ENCODE results near the gene RETREG3.

Gene RETREG3

DNA sequence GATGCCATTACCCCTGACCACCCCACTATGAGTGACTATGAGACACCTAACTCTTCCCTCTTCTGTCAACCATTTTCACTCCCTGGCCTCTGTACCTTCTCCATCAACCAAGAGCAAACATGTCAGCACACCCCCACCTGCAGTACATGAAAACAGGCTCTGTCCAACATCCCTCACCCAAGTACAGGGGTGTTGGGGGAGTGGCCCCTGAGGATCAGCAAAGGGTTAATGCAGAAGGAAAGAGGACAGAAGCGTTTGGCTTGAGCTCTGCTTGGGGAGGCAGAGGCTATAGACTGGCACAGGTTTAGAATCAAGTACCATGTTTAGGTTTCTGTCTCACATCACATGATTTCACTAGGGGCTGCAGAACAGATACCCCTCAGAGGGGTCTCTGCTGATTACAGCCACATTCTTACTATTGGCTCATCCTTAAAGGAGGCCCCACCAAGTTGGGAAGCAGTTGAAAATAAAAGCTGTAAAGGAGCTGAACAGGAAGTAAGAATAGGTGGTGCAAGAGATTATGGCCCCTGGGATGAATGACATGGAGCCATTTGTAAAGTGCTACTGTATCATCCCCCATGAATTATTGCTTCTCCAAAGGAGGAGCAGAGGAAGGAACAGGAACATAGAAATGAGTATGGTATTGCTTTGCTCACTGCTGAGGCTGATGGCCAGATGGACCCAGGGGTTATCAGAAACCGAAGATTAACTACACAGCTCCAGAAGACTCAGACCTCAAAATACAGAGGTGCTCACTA is 29.2 kb downstream of the RETREG3 start:
- 100% methylated on average over 2 of the region's 2 CpGs for WGBS (ENCODE audit: insufficient coverage)
- CTCF ChIA-PET: interaction anchor here (0.8 to 4.6 kb wide), 6 partner anchors 16 to 183 kb away, joined by 3 to 37 read pairs (median 4); partner anchors contain the start of gene CCR10
- DNase-seq: no peak
- Histone ChIP-seq H3K27ac (ENCODE audit: insufficient read depth in 1 of 2, low read depth in 1 of 2, low read length in 2 of 2, poor library complexity in 1 of 2, severe bottlenecking in 2 of 2) (no peak overlapping the region), H3K27me3 (replicated peaks in 2 of 5; ENCODE audit: control insufficient read depth in 4 of 5, insufficient read depth in 5 of 5, low read length in 4 of 5) (no peaks in the 10 kb centered on the region), H3K4me3 (ENCODE audit: control insufficient read depth in 1 of 7, extremely low read depth in 1 of 7, insufficient read depth in 4 of 7, low read depth in 2 of 7, low read length in 6 of 7) (no peak overlapping the region), H3K9me3 (ENCODE audit: control extremely low read depth in 1 of 5, control insufficient read depth in 4 of 5, insufficient read depth in 2 of 5, low read depth in 1 of 5, low read length in 4 of 5) (no peaks in the 10 kb centered on the region), H3K36me3 (ENCODE audit: control insufficient read depth in 4 of 4, insufficient read depth in 4 of 4, low read length in 3 of 4) (peaks cover 22 to 59% (median 51%) of the 10 kb centered on the region in 4 experiments), H3K4me1 (ENCODE audit: control extremely low read depth in 1 of 4, control insufficient read depth in 4 of 4, insufficient read depth in 4 of 4, low read length in 3 of 4) (peaks cover 2 to 33% (median 23%) of the 10 kb centered on the region in 4 experiments)
- POLR2A ChIA-PET: no interaction called here

DNA sequence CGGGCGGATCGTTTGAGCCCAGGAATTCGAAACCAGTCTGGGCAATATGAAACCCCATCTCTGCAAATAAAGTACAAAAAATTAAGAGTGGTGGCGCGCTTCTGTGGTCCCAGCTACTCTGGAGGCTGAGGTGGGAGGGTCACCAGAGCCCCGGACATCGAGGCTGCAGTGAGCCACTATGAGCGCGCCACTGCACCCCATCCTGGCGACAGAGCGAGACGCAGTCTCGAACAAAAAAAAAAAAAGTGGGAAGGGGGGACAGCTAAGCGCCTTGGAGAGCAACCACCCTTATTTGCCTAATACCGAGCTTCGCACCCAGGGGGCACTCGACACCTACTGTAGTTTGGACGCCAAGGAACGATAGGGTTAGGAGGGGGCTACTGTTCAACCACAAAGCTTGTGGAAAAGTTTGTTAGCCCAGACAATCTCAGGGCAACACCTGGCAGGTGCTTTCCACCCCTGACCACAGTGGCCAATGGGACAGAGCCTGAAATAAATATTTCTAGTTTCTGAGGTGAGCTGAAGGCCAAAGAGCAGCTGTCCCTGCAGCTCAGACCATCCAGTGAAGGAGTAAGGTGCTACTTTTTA is 30.8 kb downstream of the RETREG3 start:
- ChIA-PET CTCF (interaction anchor here (0.7 to 4.6 kb wide), 35 partner anchors 8 to 255 kb away, joined by 3 to 37 read pairs (median 4); partner anchors contain the start of genes BECN1, CCR10, CNTNAP1 and MLX), POLR2A (interaction anchor here (0.6 to 2.0 kb wide), 10 partner anchors 11 to 1953 kb away, joined by 3 to 14 read pairs (median 3); partner anchors contain the start of genes MLX, NAGLU, RETREG3 and TUBG1)
- Histone ChIP-seq H3K4me1 (ENCODE audit: control extremely low read depth in 1 of 4, control insufficient read depth in 4 of 4, insufficient read depth in 4 of 4, low read length in 3 of 4) (peaks cover 2 to 32% (median 23%) of the 10 kb centered on the region in 4 experiments), H3K27ac (ENCODE audit: insufficient read depth in 1 of 2, low read depth in 1 of 2, low read length in 2 of 2, poor library complexity in 1 of 2, severe bottlenecking in 2 of 2) (peak overlapping the region; percentile 89 to 94), H3K9me3 (ENCODE audit: control extremely low read depth in 1 of 5, control insufficient read depth in 4 of 5, insufficient read depth in 2 of 5, low read depth in 1 of 5, low read length in 4 of 5) (no peaks in the 10 kb centered on the region), H3K27me3 (replicated peaks in 2 of 5; ENCODE audit: control insufficient read depth in 4 of 5, insufficient read depth in 5 of 5, low read length in 4 of 5) (no peaks in the 10 kb centered on the region), H3K36me3 (ENCODE audit: control insufficient read depth in 4 of 4, insufficient read depth in 4 of 4, low read length in 3 of 4) (peaks cover 18 to 59% (median 50%) of the 10 kb centered on the region in 4 experiments), H3K4me3 (ENCODE audit: control insufficient read depth in 1 of 7, extremely low read depth in 1 of 7, insufficient read depth in 4 of 7, low read depth in 2 of 7, low read length in 6 of 7) (peak overlapping the region; percentile 17 to 91 (median 77))
- WGBS (ENCODE audit: insufficient coverage): under 1% methylated on average over 20 of the region's 20 CpGs
- peak; percentile 87 to 92 (median 91) for DNase-seq

DNA sequence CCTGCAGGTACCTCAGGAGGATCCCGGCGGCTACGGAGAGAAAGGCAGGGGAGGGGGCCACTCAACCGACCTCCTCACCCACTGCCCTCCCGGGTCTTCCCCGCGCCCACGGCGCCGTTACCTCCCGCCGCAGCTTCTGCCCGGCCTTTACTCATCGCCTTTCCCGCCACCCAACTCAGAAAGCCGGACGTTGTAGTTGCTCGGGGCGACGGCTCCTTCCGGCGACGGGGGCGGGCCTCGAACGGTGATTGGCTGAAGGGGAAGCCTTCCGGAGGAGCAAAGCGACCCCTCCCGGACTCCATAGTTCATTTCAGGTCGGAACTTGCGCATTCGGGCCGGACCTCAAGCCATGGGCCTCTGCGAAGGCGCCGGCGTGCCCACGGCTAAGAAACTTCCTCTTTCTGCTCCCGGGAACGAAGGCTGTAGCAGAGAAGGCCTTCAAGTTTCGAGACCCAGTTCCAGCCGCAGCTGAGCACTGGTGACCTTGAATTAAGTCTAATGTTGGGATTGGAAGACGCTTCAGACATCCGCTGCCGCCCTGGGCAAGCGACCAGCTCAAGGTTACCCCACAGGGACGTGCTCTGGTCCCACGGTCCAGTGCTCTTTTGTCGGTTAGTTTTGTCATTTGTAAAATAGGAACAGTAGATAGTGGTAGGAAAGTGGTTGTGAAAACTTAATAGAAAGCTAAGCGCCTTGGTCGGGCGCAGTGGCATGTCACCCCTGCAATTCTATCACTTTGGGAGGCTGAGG is 31.5 kb downstream of the RETREG3 start, which contains the start of gene PSMC3IP:
TSS of gene PSMC3IP (minus strand) at position 198 of the 750 bp plus-strand sequence. CDS start at position 155, 43 bp downstream.
- Histone ChIP-seq H3K27me3 (replicated peaks in 2 of 5; ENCODE audit: control insufficient read depth in 4 of 5, insufficient read depth in 5 of 5, low read length in 4 of 5) (no peaks in the 10 kb centered on the region), H3K4me3 (ENCODE audit: control insufficient read depth in 1 of 7, extremely low read depth in 1 of 7, insufficient read depth in 4 of 7, low read depth in 2 of 7, low read length in 6 of 7) (peak within 1 kb of the TSS; percentile 32 to 91 (median 77)), H3K27ac (ENCODE audit: insufficient read depth in 1 of 2, low read depth in 1 of 2, low read length in 2 of 2, poor library complexity in 1 of 2, severe bottlenecking in 2 of 2) (peak within 1 kb of the TSS; percentile 89 to 94), H3K9me3 (ENCODE audit: control extremely low read depth in 1 of 5, control insufficient read depth in 4 of 5, insufficient read depth in 2 of 5, low read depth in 1 of 5, low read length in 4 of 5) (no peaks in the 10 kb centered on the region), H3K36me3 (ENCODE audit: control insufficient read depth in 4 of 4, insufficient read depth in 4 of 4, low read length in 3 of 4) (peaks cover 20 to 59% (median 50%) of the 10 kb centered on the region in 4 experiments), H3K4me1 (ENCODE audit: control extremely low read depth in 1 of 4, control insufficient read depth in 4 of 4, insufficient read depth in 4 of 4, low read length in 3 of 4) (peaks cover 2 to 32% (median 23%) of the 10 kb centered on the region in 4 experiments)
- ChIA-PET CTCF (interaction anchor here (0.5 to 4.6 kb wide), 31 partner anchors 7 to 243 kb away, joined by 3 to 37 read pairs (median 4); partner anchors contain the start of genes CCR10, CNTNAP1, MLX and VPS25), POLR2A (interaction anchor here (1.0 to 2.0 kb wide), 4 partner anchors 11 to 129 kb away, joined by 3 to 14 read pairs (median 4); partner anchors contain the start of genes MLX, NAGLU, RETREG3 and TUBG1)
- WGBS (ENCODE audit: insufficient coverage): 0% methylated on average over 30 of the region's 52 CpGs
- DNase-seq: peak; percentile 95 to 96 (median 95)

GRCh38 chr17:42577140-42577531 is 32.0 kb downstream of the RETREG3 start:
- no peaks in the 10 kb centered on the region for H3K27me3 ChIP-seq (replicated peaks in 2 of 5; ENCODE audit: control insufficient read depth in 4 of 5, insufficient read depth in 5 of 5, low read length in 4 of 5)
- H3K27ac ChIP-seq (ENCODE audit: insufficient read depth in 1 of 2, low read depth in 1 of 2, low read length in 2 of 2, poor library complexity in 1 of 2, severe bottlenecking in 2 of 2): peak overlapping the region; percentile 89 to 94
- POLR2A ChIA-PET: interaction anchor here (1.5 to 2.0 kb wide), 3 partner anchors 10 to 41 kb away, joined by 4 to 14 read pairs (median 5); partner anchors contain the start of genes MLX, NAGLU, RETREG3 and TUBG1
- H3K4me1 ChIP-seq (ENCODE audit: control extremely low read depth in 1 of 4, control insufficient read depth in 4 of 4, insufficient read depth in 4 of 4, low read length in 3 of 4): peaks cover 2 to 32% (median 23%) of the 10 kb centered on the region in 4 experiments
- CTCF ChIA-PET: interaction anchor here (0.8 to 4.6 kb wide), 7 partner anchors 10 to 186 kb away, joined by 3 to 37 read pairs (median 11); partner anchors contain the start of genes CCR10 and MLX
- peaks cover 19 to 58% (median 49%) of the 10 kb centered on the region in 4 experiments for H3K36me3 ChIP-seq (ENCODE audit: control insufficient read depth in 4 of 4, insufficient read depth in 4 of 4, low read length in 3 of 4)
- H3K4me3 ChIP-seq (ENCODE audit: control insufficient read depth in 1 of 7, extremely low read depth in 1 of 7, insufficient read depth in 4 of 7, low read depth in 2 of 7, low read length in 6 of 7): peak overlapping the region; percentile 7 to 91 (median 77)
- DNase-seq: no peak
- no peaks in the 10 kb centered on the region for H3K9me3 ChIP-seq (ENCODE audit: control extremely low read depth in 1 of 5, control insufficient read depth in 4 of 5, insufficient read depth in 2 of 5, low read depth in 1 of 5, low read length in 4 of 5)
- WGBS (ENCODE audit: insufficient coverage): 36% methylated on average over 14 of the region's 18 CpGs

- ChIA-PET CTCF (interaction anchor here (0.5 kb wide), 1 partner anchor 233 kb away, joined by 3 read pairs; no protein-coding TSS in a partner anchor), POLR2A (no interaction called here)
- Histone ChIP-seq H3K4me3 (ENCODE audit: control insufficient read depth in 1 of 7, extremely low read depth in 1 of 7, insufficient read depth in 4 of 7, low read depth in 2 of 7, low read length in 6 of 7) (no peak overlapping the region), H3K9me3 (ENCODE audit: control extremely low read depth in 1 of 5, control insufficient read depth in 4 of 5, insufficient read depth in 2 of 5, low read depth in 1 of 5, low read length in 4 of 5) (no peaks in the 10 kb centered on the region), H3K4me1 (ENCODE audit: control extremely low read depth in 1 of 4, control insufficient read depth in 4 of 4, insufficient read depth in 4 of 4, low read length in 3 of 4) (peaks cover 2 to 32% (median 23%) of the 10 kb centered on the region in 4 experiments), H3K36me3 (ENCODE audit: control insufficient read depth in 4 of 4, insufficient read depth in 4 of 4, low read length in 3 of 4) (peaks cover 25 to 58% (median 50%) of the 10 kb centered on the region in 4 experiments), H3K27me3 (replicated peaks in 2 of 5; ENCODE audit: control insufficient read depth in 4 of 5, insufficient read depth in 5 of 5, low read length in 4 of 5) (no peaks in the 10 kb centered on the region), H3K27ac (ENCODE audit: insufficient read depth in 1 of 2, low read depth in 1 of 2, low read length in 2 of 2, poor library complexity in 1 of 2, severe bottlenecking in 2 of 2) (no peak overlapping the region)
- WGBS (ENCODE audit: insufficient coverage): 100% methylated on average over 2 of the region's 3 CpGs
- DNase-seq: no peak
Measured at GRCh38 chr17:42574463-42574862, 34.7 kb downstream of the RETREG3 start.

DNA sequence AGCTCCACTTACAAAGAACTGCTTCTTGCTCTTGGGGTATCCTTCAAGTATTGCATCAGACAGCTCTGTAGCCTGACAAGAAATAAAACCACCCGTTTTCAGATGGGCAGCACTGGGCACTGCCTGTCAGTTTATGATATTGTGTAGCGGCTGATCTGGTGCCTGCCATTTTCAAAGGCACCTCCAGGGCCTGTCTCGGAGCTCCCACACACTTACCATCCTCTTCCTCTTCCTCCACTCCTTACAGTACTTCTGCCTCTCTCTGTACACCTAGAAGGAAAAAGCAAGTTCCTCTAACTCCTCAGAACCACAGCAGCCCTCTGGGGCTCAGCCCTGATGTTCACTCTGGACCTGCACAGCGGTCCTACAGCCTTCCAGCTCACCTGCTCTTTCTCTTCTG is 36.1 kb downstream of the RETREG3 start:
- H3K27ac ChIP-seq (ENCODE audit: insufficient read depth in 1 of 2, low read depth in 1 of 2, low read length in 2 of 2, poor library complexity in 1 of 2, severe bottlenecking in 2 of 2): no peak overlapping the region
- H3K9me3 ChIP-seq (ENCODE audit: control extremely low read depth in 1 of 5, control insufficient read depth in 4 of 5, insufficient read depth in 2 of 5, low read depth in 1 of 5, low read length in 4 of 5): no peaks in the 10 kb centered on the region
- H3K4me3 ChIP-seq (ENCODE audit: control insufficient read depth in 1 of 7, extremely low read depth in 1 of 7, insufficient read depth in 4 of 7, low read depth in 2 of 7, low read length in 6 of 7): no peak overlapping the region
- 94% methylated on average over 2 of the region's 4 CpGs for WGBS (ENCODE audit: insufficient coverage)
- peaks cover 27 to 68% (median 52%) of the 10 kb centered on the region in 4 experiments for H3K36me3 ChIP-seq (ENCODE audit: control insufficient read depth in 4 of 4, insufficient read depth in 4 of 4, low read length in 3 of 4)
- ChIA-PET POLR2A (no interaction called here), CTCF (no interaction called here)
- peaks cover 2 to 33% (median 19%) of the 10 kb centered on the region in 4 experiments for H3K4me1 ChIP-seq (ENCODE audit: control extremely low read depth in 1 of 4, control insufficient read depth in 4 of 4, insufficient read depth in 4 of 4, low read length in 3 of 4)
- H3K27me3 ChIP-seq (replicated peaks in 2 of 5; ENCODE audit: control insufficient read depth in 4 of 5, insufficient read depth in 5 of 5, low read length in 4 of 5): no peaks in the 10 kb centered on the region
- DNase-seq: no peak

All from common myeloid progenitor, CD34-positive (primary cell).